ENCODE results near the gene ZNF593. TPM values are rescaled to one million over a fixed set of nuclear protein-coding genes. Genes with fewer than 3 reads are reported as not detected.

ZNF593 gene
- total and polyA plus RNA-seq, 9 of the 15 experiments (the other 6 are each of a cell fraction or from before 2014, with no cell fraction given) = 9.8 to 334 (median 48.2) TPM

DNA sequence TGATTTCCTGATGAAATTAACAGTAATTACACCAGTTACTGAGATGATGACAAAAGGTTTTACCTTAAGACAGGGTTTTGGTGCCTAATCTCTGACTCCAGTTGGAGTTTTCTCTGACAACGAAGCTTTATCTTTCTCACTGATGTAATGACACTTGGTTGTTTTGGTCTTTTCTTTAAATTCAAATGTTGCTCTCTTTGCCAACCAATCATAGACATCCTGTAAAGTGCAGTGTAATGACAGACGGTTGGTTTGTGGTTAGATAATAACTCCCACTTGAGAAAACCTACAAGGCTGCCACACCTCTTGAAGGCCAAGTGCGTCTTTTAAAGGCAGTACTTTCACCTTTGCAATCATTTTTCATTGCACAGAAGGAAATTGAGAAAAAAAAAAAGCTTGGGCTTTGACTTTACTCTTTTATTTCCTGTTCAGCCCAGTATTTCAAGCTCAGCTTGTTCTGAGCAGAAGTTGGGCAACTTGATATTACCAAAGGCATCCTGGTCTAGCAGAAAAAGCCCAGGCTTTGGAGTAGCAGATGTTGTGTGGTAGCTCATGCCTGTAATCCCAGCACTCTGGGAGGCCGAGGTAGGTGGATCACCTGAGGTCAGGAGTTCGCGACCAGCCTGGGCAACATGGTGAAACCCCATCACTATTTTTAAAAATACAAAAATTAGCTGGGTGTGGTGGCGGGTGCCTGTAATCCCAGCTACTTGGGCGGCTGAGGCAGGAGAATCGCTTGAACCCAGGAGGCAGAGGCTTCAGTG, 43.2 kb upstream of the ZNF593 start (continued):
- TF ChIP-seq ZNF609 (CRISPR knock-in tag; IDR thresholded peaks at IDR 0.05; ENCODE audit: borderline replicate concordance) (no peak), NFIC (IDR thresholded peaks at IDR 0.05) (peak; percentile 86), TRIM28 (IDR thresholded peaks at IDR 0.05) (no peak; the same call in 1 of the 2 replicates), HLTF (IDR thresholded peaks at IDR 0.05) (peak; percentile 37; the same call in 1 of the 2 replicates), ZFX (CRISPR knock-in tag; IDR thresholded peaks at IDR 0.05) (no peak; the same call in 1 of the 2 replicates), RNF2 (IDR thresholded peaks at IDR 0.05) (peak; percentile 97), RBM14 (IDR thresholded peaks at IDR 0.05; ENCODE audit: borderline replicate concordance, insufficient read depth, low read depth, low read length) (no peak), LARP7 (IDR thresholded peaks at IDR 0.05) (0 out of 2 replicates have a peak, but pooled peaks have one; percentile 81), ZNF316 (IDR thresholded peaks at IDR 0.05) (peak; percentile 86), SMC3 (conservative IDR thresholded peaks at IDR 0.05; ENCODE audit: insufficient read depth, low read depth, low read length) (no peak), ZNF175 (CRISPR knock-in tag; IDR thresholded peaks at IDR 0.05; ENCODE audit: low read depth) (no peak), ZNF165 (CRISPR knock-in tag; IDR thresholded peaks at IDR 0.05; ENCODE audit: borderline replicate concordance) (0 out of 2 replicates have a peak, but pooled peaks have one; percentile 61), SMAD1 (IDR thresholded peaks at IDR 0.05; ENCODE audit: low read depth, low read length, partially characterized antibody) (peak; percentile 89), ZNF3 (CRISPR knock-in tag; IDR thresholded peaks at IDR 0.05) (no peak), U2AF1 (optimal IDR thresholded peaks at IDR 0.05; ENCODE audit: low read depth, low read length) (no peak), MXI1 (IDR thresholded peaks at IDR 0.05; ENCODE audit: low read depth, low read length) (peak; percentile 34; the same call in 1 of the 2 replicates), MEIS2 (IDR thresholded peaks at IDR 0.05; ENCODE audit: partially characterized antibody) (peak; percentile 99), PHB2 (IDR thresholded peaks at IDR 0.05; ENCODE audit: low read depth) (peak; percentile 47; the same call in 1 of the 2 replicates), ZNF79 (CRISPR knock-in tag; IDR thresholded peaks at IDR 0.05; ENCODE audit: low read depth) (peak; percentile 24; the same call in 1 of the 2 replicates), CEBPB (tag; IDR thresholded peaks at IDR 0.05) (peak; percentile 91)
- TF ChIP-seq, protein P1, sequence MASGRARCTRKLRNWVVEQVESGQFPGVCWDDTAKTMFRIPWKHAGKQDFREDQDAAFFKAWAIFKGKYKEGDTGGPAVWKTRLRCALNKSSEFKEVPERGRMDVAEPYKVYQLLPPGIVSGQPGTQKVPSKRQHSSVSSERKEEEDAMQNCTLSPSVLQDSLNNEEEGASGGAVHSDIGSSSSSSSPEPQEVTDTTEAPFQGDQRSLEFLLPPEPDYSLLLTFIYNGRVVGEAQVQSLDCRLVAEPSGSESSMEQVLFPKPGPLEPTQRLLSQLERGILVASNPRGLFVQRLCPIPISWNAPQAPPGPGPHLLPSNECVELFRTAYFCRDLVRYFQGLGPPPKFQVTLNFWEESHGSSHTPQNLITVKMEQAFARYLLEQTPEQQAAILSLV (tag; IDR thresholded peaks at IDR 0.05) = peak; percentile 49; the same call in 1 of the 2 replicates
